Left lung (tissue), 10 donors: ENCODE results near the gene XYLB. TPM values are rescaled to one million over a fixed set of nuclear protein-coding genes. Genes with fewer than 3 reads are reported as not detected.

Experiments used
- ATAC-seq: fragments of 200-7000 bp; cut with Tn5 transposase; one replicate; pipeline ENCODE4 v1.9.1; 2020; ENCODE audit warnings: moderate library complexity
- DNase-seq, 4 donors: peaks; one replicate each; pipeline ENCODE4 v3.0.0-alpha.2; 2013 to 2020
- H3K27ac ChIP-seq, 2 donors: fragments of 200-600 bp; sonication (generic) in 1 of 2; one replicate each; pipeline versions ENCODE4 v1.5.0 to v1.8.0; 2020 to 2021
- H3K27me3 ChIP-seq, 2 donors: fragments of 200-600 bp; sonication (generic) in 1 of 2; one replicate each; pipeline versions ENCODE4 v1.5.0 to v1.8.0; 2020 to 2021
- H3K36me3 ChIP-seq, 2 donors: fragments of 200-600 bp; sonication (generic) in 1 of 2; one replicate each; pipeline versions ENCODE4 v1.5.0 to v1.8.0; 2020 to 2021
- H3K4me1 ChIP-seq, 2 donors: fragments of 200-600 bp; one replicate each; pipeline ENCODE4 v1.8.0; 2021
- H3K4me3 ChIP-seq, 2 donors: fragments of 200-600 bp; sonication (generic) in 1 of 2; one replicate each; pipeline versions ENCODE4 v1.5.0 to v1.8.0; 2020 to 2021; ENCODE audit warnings: mild to moderate bottlenecking in 1 of 2
- H3K9me3 ChIP-seq, 2 donors: fragments of 200-600 bp; sonication (generic) in 1 of 2; one replicate each; pipeline versions ENCODE4 v1.5.0 to v1.8.0; 2020 to 2021
- CTCF ChIP-seq, 2 donors: fragments of 200-600 bp; sonication (generic) in 1 of 2; IDR thresholded peaks; one replicate each; pipeline versions ENCODE4 v1.5.0 to v1.8.0; 2021; ENCODE audit warnings: antibody characterized with exemption in 2 of 2
- intact Hi-C, 2 donors: fragments of 100-400 bp; cut with DNase I; formaldehyde crosslinking; loops; one replicate each; pipeline versions ENCODE4 v1.11.2 to v1.14.2; 2022
- polyA plus RNA-seq, 6 donors: library from polyadenylated mRNA; unstranded; fragments of 120-200 nt; gene quantifications; one replicate each; pipeline ENCODE4 v1.2.1, GENCODE V29; 2013; ENCODE audit not compliant: insufficient read length in 6 of 6
- total RNA-seq, 2 donors: library from RNA; stranded (reverse); fragmentation: NEBNext Ultra II Directional; extraction: Animal tissue kit (Norgen Biotek cat#: 25700); gene quantifications; one replicate each; pipeline ENCODE4 v1.2.1, GENCODE V29; 2021
- donor health status: DM: no; HTN: yes; CAD: no.
- donor health status: DM: no; HTN: no; CAD: no.

The XYLB gene
- total and polyA plus RNA-seq, 8 donors: 5.1 to 8.7 (median 7.3) TPM

GRCh38 chr3:38307599-38307998, 39.0 kb upstream of the XYLB start:
- DNase-seq (no peak), ATAC-seq (no peak)
- Histone ChIP-seq H3K4me1 (no peaks in the 10 kb centered on the region), H3K36me3 (no peaks in the 10 kb centered on the region), H3K9me3 (no peaks in the 10 kb centered on the region), H3K4me3 (no peak overlapping the region), H3K27ac (no peak overlapping the region), H3K27me3 (no peaks in the 10 kb centered on the region)
- no peak for TF ChIP-seq CTCF (IDR thresholded peaks at IDR 0.05)
- intact Hi-C loops: no loop called here

- H3K27ac ChIP-seq: no peak overlapping the region
- intact Hi-C loops: no loop called here
- H3K27me3 ChIP-seq: no peaks in the 10 kb centered on the region
- no peaks in the 10 kb centered on the region for H3K4me1 ChIP-seq
- H3K4me3 ChIP-seq: no peak overlapping the region
- H3K36me3 ChIP-seq: no peaks in the 10 kb centered on the region
- no peak for TF ChIP-seq CTCF (IDR thresholded peaks at IDR 0.05)
- H3K9me3 ChIP-seq: no peaks in the 10 kb centered on the region
- ATAC-seq (no peak), DNase-seq (no peak)
These were observed 38.1 kb upstream of the XYLB start for GRCh38 chr3:38308456-38308855.

- no peaks in the 10 kb centered on the region for H3K9me3 ChIP-seq
- no peaks in the 10 kb centered on the region for H3K27me3 ChIP-seq
- H3K4me1 ChIP-seq: no peaks in the 10 kb centered on the region
- ATAC-seq: no peak
- intact Hi-C loops: no loop called here
- no peak overlapping the region for H3K27ac ChIP-seq
- H3K4me3 ChIP-seq: no peak overlapping the region
- DNase-seq: no peak
- no peak for TF ChIP-seq CTCF (IDR thresholded peaks at IDR 0.05)
- no peaks in the 10 kb centered on the region for H3K36me3 ChIP-seq
These were observed 35.1 kb upstream of the XYLB start for GRCh38 chr3:38311476-38311875.

GRCh38 chr3:38311941-38312340, 34.6 kb upstream of the XYLB start:
- Histone ChIP-seq H3K9me3 (no peaks in the 10 kb centered on the region), H3K27me3 (no peaks in the 10 kb centered on the region), H3K4me1 (no peaks in the 10 kb centered on the region), H3K36me3 (no peaks in the 10 kb centered on the region), H3K27ac (no peak overlapping the region), H3K4me3 (no peak overlapping the region)
- intact Hi-C loops: no loop called here
- ATAC-seq: no peak
- no peak for TF ChIP-seq CTCF (IDR thresholded peaks at IDR 0.05)
- DNase-seq: no peak

GRCh38 chr3:38312356-38312755, 34.2 kb upstream of the XYLB start:
- Histone ChIP-seq H3K4me1 (no peaks in the 10 kb centered on the region), H3K27ac (no peak overlapping the region), H3K9me3 (no peaks in the 10 kb centered on the region), H3K27me3 (no peaks in the 10 kb centered on the region), H3K36me3 (no peaks in the 10 kb centered on the region), H3K4me3 (no peak overlapping the region)
- ATAC-seq: no peak
- no peak for DNase-seq
- intact Hi-C loops: no loop called here
- no peak for TF ChIP-seq CTCF (IDR thresholded peaks at IDR 0.05)
